Endothelial cell of umbilical vein (primary cell): ENCODE data around the gene PARD6G. TPM values are rescaled to one million over a fixed set of nuclear protein-coding genes. Genes with fewer than 3 reads are reported as not detected.

Source experiments
- BruUV-seq: library from RNA; stranded (reverse); fragments of 400-500 nt; replicated peaks from 2 replicates; lab custom pipeline; 2021; lab: Mats Ljungman, UMichigan
- CTCF ChIA-PET: fragments of 300-600, 350-600 bp; sonication (Branson Sonifier 250); formaldehyde crosslinking; loops from one replicate; lab custom pipeline; 2021; ENCODE audit warnings: antibody characterized with exemption, inconsistent platforms; lab: Charles Lee
- POLR2A ChIA-PET: fragments of 300-600, 350-600 bp; sonication (Branson Sonifier 250); formaldehyde crosslinking; loops from one replicate; lab custom pipeline; 2021; ENCODE audit warnings: antibody characterized with exemption, inconsistent platforms; lab: Charles Lee
- DNase-seq: peaks from one replicate; pipeline ENCODE4 v3.0.0-alpha.2; 2011; ENCODE audit warnings: low read depth, low spot score
- FAIRE-seq: peaks from 2 replicates; lab custom pipeline; 2011; peaks lifted over from hg19 to GRCh38; lab: Jason Lieb, UNC
- H2AFZ ChIP-seq: 2 replicates; pipeline ENCODE4 v1.6.0; 2012; ENCODE audit warnings: low read depth, low read length, control low read depth, inconsistent platforms
- H3K27ac ChIP-seq: 2 replicates; pipeline ENCODE4 v1.5.1; 2011; ENCODE audit warnings: low read depth, mild to moderate bottlenecking, control low read depth, low read length, moderate library complexity; ENCODE audit not compliant: insufficient read depth
- H3K27me3 ChIP-seq, 2 experiments: 2 replicates each; pipeline versions ENCODE4 v1.6.0 to v1.6.1; 2011; ENCODE audit warnings: low read length in 2 of 2, mixed read lengths in 1 of 2; ENCODE audit not compliant: control insufficient read depth in 2 of 2, insufficient read depth in 2 of 2
- H3K36me3 ChIP-seq, 2 experiments: 2 replicates in 1 of 2; 3 replicates in 1 of 2; pipeline ENCODE4 v1.5.1; 2011; ENCODE audit warnings: low read length in 2 of 2, mild to moderate bottlenecking in 1 of 2, moderate library complexity in 1 of 2; ENCODE audit not compliant: control insufficient read depth in 2 of 2, insufficient read depth in 2 of 2; ENCODE audit errors: extremely low read depth in 1 of 2
- H3K4me1 ChIP-seq: 3 replicates; pipeline ENCODE4 v1.5.1; 2011; ENCODE audit warnings: mild to moderate bottlenecking, low read length; ENCODE audit not compliant: control insufficient read depth, insufficient read depth; ENCODE audit errors: extremely low read depth
- H3K4me2 ChIP-seq: 2 replicates; pipeline ENCODE4 v1.6.1; 2011; ENCODE audit warnings: low read length, control low read depth, mixed read lengths; ENCODE audit not compliant: insufficient read depth
- H3K4me3 ChIP-seq, 3 experiments: fragments of 200-600 bp in 1 of 3; sonication (generic), shearing (Covaris generic) in 1 of 3; replicated peaks in 1 of 3; 2 replicates each; pipeline ENCODE4 v1.5.1; 2011 to 2016; ENCODE audit warnings: control low read depth in 3 of 3, low read length in 3 of 3, mild to moderate bottlenecking in 2 of 3, inconsistent platforms in 1 of 3, low read depth in 1 of 3, moderate library complexity in 1 of 3; ENCODE audit not compliant: insufficient read depth in 1 of 3
- H3K79me2 ChIP-seq: 2 replicates; pipeline ENCODE4 v1.6.0; 2012; ENCODE audit warnings: low read length, inconsistent platforms; ENCODE audit not compliant: control insufficient read depth, insufficient read depth
- H3K9ac ChIP-seq: replicated peaks from 2 replicates; pipeline ENCODE3; 2011; ENCODE audit warnings: low read length, control low read depth; ENCODE audit not compliant: insufficient read depth; ENCODE audit errors: extremely low read depth
- H3K9me1 ChIP-seq: replicated peaks from 3 replicates; pipeline ENCODE4 v1.6.0; 2011; ENCODE audit warnings: mild to moderate bottlenecking, low read length; ENCODE audit not compliant: control insufficient read depth, insufficient read depth; ENCODE audit errors: extremely low read depth
- H3K9me3 ChIP-seq: replicated peaks from 2 replicates; pipeline ENCODE4 v1.5.1; 2012; ENCODE audit warnings: low read length, inconsistent platforms; ENCODE audit not compliant: control insufficient read depth, insufficient read depth
- H4K20me1 ChIP-seq: replicated peaks from 2 replicates; pipeline ENCODE3; 2011; ENCODE audit warnings: mild to moderate bottlenecking, low read length; ENCODE audit not compliant: control insufficient read depth, insufficient read depth; ENCODE audit errors: extremely low read depth
- EZH2 ChIP-seq: IDR thresholded peaks from 2 replicates; pipeline ENCODE4 v1.6.1; 2012; ENCODE audit warnings: borderline replicate concordance, low read depth, mild to moderate bottlenecking, moderate library complexity, low read length, inconsistent platforms; ENCODE audit not compliant: severe bottlenecking
- FOS ChIP-seq: IDR thresholded peaks from 2 replicates; pipeline ENCODE4 v1.6.1; 2011; ENCODE audit warnings: mild to moderate bottlenecking, low read length, moderate library complexity, borderline replicate concordance; ENCODE audit not compliant: insufficient read depth
- GATA2 ChIP-seq: IDR thresholded peaks from 2 replicates; pipeline ENCODE4 v1.7.0; 2011; ENCODE audit warnings: low read depth, mild to moderate bottlenecking, moderate library complexity, mixed read lengths, low read length; ENCODE audit not compliant: insufficient read length, insufficient read depth
- JUN ChIP-seq: IDR thresholded peaks from 2 replicates; pipeline ENCODE4 v1.6.1; 2011; ENCODE audit warnings: borderline replicate concordance, low read depth; ENCODE audit not compliant: insufficient read length, insufficient read depth
- MYC ChIP-seq: IDR thresholded peaks from one replicate; pipeline ENCODE4 v1.6.1; 2011; ENCODE audit warnings: mild to moderate bottlenecking, low read depth, low read length
- POLR2A ChIP-seq: IDR thresholded peaks from 2 replicates; pipeline ENCODE4 v1.6.1; 2012; ENCODE audit warnings: low read depth, mild to moderate bottlenecking, control low read depth, low read length
- POLR2AphosphoS5 ChIP-seq: IDR thresholded peaks from 2 replicates; pipeline ENCODE4 v1.6.1; 2012; ENCODE audit warnings: low read depth, mild to moderate bottlenecking, control low read depth, low read length, moderate library complexity; ENCODE audit not compliant: insufficient read depth
- dilution Hi-C: fragments of 300-500 bp; cut with MboI; formaldehyde crosslinking; loops from one replicate; pipeline ENCODE4 v1.15.0; 2019; ENCODE audit warnings: low sequenced_read_pairs; ENCODE audit not compliant: extremely low pct_ligation_motif_present
- intact Hi-C: fragments of 100-400 bp; cut with micrococcal nuclease; formaldehyde crosslinking; loops from one replicate; pipeline ENCODE4 v1.10.0; 2022
- polyA plus RNA-seq, 4 experiments: library from polyadenylated mRNA; depleted of rRNA in 3 of 4; stranded (reverse) in 3 of 4; unstranded in 1 of 4; fragments of >200 nt; gene quantifications; 2 replicates each; pipeline versions ENCODE4 v1.2.1 to v1.2.3, GENCODE V29; 2011 to 2012; ENCODE audit warnings: missing spikeins in 1 of 4
- total RNA-seq: library from RNA; stranded (reverse); gene quantifications from 2 replicates; pipeline ENCODE4 v1.2.3, GENCODE V29; 2021
- TF ChIP-seq, protein P1 (sequence below): IDR thresholded peaks from 2 replicates; pipeline ENCODE4 v1.6.1; 2011; ENCODE audit not compliant: insufficient read depth, insufficient read length
- TF ChIP-seq, protein P2 (sequence below), 2 donors: IDR thresholded peaks; 1 replicate in 1 of 2; 2 replicates in 1 of 2; pipeline ENCODE4 v1.5.1; 2011; ENCODE audit warnings: low read length in 2 of 2, mild to moderate bottlenecking in 2 of 2, moderate library complexity in 2 of 2, control low read depth in 1 of 2, inconsistent platforms in 1 of 2, low read depth in 1 of 2; ENCODE audit not compliant: insufficient read depth in 1 of 2; ENCODE audit errors: extremely low read depth in 1 of 2

PARD6G gene
- total and polyA plus RNA-seq, 2 donors (not counting 3 experiments of a cell fraction or from before 2014, with no cell fraction given), result 1.2 to 1.8 TPM

DNA sequence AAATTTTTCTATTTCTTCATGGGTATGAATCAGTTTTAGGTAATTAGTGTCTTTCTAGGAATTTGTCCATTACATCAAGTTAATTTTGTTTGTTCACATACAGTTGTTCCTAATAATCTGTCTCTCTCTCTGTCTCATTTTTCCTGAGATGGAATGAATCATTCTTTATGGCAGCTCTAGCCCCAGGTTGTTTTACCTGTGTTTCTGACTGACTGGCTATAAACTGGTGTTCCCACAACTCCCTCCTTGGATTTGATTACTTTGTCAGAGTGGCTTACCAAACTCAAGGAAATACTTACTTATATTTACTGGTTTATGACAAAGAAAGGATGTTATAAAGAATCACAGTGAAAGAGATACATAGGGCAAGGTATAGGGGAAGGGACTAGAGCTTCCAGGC, 123.2 kb downstream of the PARD6G start:
- no peak for TF ChIP-seq EZH2
- Histone ChIP-seq H3K9me1 (no peaks in the 10 kb centered on the region), H3K27ac (no peak overlapping the region), H3K4me3 (no peak overlapping the region), H3K9me3 (no peaks in the 10 kb centered on the region), H4K20me1 (no peaks in the 10 kb centered on the region), H3K4me1 (no peaks in the 10 kb centered on the region), H3K27me3 (no peaks in the 10 kb centered on the region), H3K9ac (no peak overlapping the region), H3K36me3 (peaks cover 2% of the 10 kb centered on the region in 2 experiments), H2AFZ (no peak overlapping the region), H3K4me2 (no peak overlapping the region), H3K79me2 (peaks cover 83% of the 10 kb centered on the region)
- intact Hi-C loops, result no loop called here
- dilution Hi-C loops, result no loop called here
- DNase-seq (no peak), FAIRE-seq (no peak)
- ChIA-PET CTCF (no interaction called here), POLR2A (no interaction called here)
- BruUV-seq, result no TSS peak

DNA sequence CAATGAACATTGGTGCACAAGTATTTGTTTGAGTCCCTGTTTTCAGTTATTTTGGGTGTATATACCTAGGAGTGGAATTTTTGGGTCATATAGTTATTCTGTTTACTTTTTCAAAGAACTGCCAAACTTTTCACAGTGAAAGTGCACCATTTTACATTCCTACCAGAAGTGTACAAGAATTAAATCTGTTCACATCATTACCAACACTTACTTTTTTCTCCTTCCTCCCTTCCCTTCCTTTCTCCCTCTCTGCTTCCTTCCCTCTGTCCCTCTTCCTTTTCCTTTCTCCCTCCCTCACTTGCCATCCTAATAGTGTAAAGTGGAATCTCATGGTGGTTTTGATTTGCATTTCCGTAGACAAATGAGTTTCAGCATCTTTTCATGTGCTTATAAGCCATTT, 126.4 kb downstream of the PARD6G start:
- H3K4me3 ChIP-seq, result no peak overlapping the region
- no peak overlapping the region for H3K9ac ChIP-seq
- ChIA-PET CTCF (no interaction called here), POLR2A (no interaction called here)
- H3K79me2 ChIP-seq, result peaks cover 72% of the 10 kb centered on the region
- H4K20me1 ChIP-seq, result peaks cover 3% of the 10 kb centered on the region
- no peaks in the 10 kb centered on the region for H3K27me3 ChIP-seq
- DNase-seq (no peak), FAIRE-seq (no peak)
- H3K36me3 ChIP-seq, result peaks cover 2 to 5% of the 10 kb centered on the region in 2 experiments
- H3K27ac ChIP-seq, result no peak overlapping the region
- H3K9me1 ChIP-seq, result no peaks in the 10 kb centered on the region
- dilution Hi-C loops (no loop called here), intact Hi-C loops (no loop called here)
- H3K4me2 ChIP-seq, result no peak overlapping the region
- H3K9me3 ChIP-seq, result no peaks in the 10 kb centered on the region
- no peak overlapping the region for H2AFZ ChIP-seq
- no peaks in the 10 kb centered on the region for H3K4me1 ChIP-seq
- no TSS peak for BruUV-seq
- TF ChIP-seq EZH2 (no peak), FOS (no peak), POLR2AphosphoS5 (no peak), GATA2 (no peak), MYC (no peak), POLR2A (no peak), JUN (no peak)
- TF ChIP-seq, protein P1, sequence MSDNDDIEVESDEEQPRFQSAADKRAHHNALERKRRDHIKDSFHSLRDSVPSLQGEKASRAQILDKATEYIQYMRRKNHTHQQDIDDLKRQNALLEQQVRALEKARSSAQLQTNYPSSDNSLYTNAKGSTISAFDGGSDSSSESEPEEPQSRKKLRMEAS, result no peak
- TF ChIP-seq, protein P2, sequence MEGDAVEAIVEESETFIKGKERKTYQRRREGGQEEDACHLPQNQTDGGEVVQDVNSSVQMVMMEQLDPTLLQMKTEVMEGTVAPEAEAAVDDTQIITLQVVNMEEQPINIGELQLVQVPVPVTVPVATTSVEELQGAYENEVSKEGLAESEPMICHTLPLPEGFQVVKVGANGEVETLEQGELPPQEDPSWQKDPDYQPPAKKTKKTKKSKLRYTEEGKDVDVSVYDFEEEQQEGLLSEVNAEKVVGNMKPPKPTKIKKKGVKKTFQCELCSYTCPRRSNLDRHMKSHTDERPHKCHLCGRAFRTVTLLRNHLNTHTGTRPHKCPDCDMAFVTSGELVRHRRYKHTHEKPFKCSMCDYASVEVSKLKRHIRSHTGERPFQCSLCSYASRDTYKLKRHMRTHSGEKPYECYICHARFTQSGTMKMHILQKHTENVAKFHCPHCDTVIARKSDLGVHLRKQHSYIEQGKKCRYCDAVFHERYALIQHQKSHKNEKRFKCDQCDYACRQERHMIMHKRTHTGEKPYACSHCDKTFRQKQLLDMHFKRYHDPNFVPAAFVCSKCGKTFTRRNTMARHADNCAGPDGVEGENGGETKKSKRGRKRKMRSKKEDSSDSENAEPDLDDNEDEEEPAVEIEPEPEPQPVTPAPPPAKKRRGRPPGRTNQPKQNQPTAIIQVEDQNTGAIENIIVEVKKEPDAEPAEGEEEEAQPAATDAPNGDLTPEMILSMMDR (IDR thresholded peaks at IDR 0.05; ENCODE audit: extremely low read depth in 1 of 2, insufficient read depth in 1 of 2, low read depth in 1 of 2, low read length in 2 of 2), result no peak
